NT2/D1 (cell line): ENCODE measurements around the gene SPPL2C.

Experiments
- DNase-seq: peaks from one replicate; pipeline ENCODE4 v3.0.0-alpha.2; 2011; ENCODE audit warnings: low read depth, low spot score
- H3K27me3 ChIP-seq: 2 replicates; pipeline ENCODE4 v1.6.0; 2011; ENCODE audit warnings: mild to moderate bottlenecking; ENCODE audit not compliant: insufficient read length, insufficient read depth
- H3K36me3 ChIP-seq: 2 replicates; pipeline ENCODE4 v1.6.1; 2011; ENCODE audit warnings: mild to moderate bottlenecking, low read length, mixed read lengths; ENCODE audit not compliant: insufficient read depth, insufficient read length
- H3K4me1 ChIP-seq: 2 replicates; pipeline ENCODE4 v1.5.1; 2011; ENCODE audit not compliant: insufficient read depth, insufficient read length
- H3K4me3 ChIP-seq: 2 replicates; pipeline ENCODE4 v1.5.1; 2011; ENCODE audit warnings: low read depth; ENCODE audit not compliant: insufficient read length
- H3K9ac ChIP-seq: 2 replicates; pipeline ENCODE4 v1.6.0; 2011; ENCODE audit warnings: low read depth; ENCODE audit not compliant: insufficient read length
- H3K9me3 ChIP-seq: 2 replicates; pipeline ENCODE4 v1.5.1; 2011; ENCODE audit warnings: mild to moderate bottlenecking, low read length; ENCODE audit not compliant: insufficient read depth
- SUZ12 ChIP-seq: IDR thresholded peaks from 2 replicates; pipeline ENCODE4 v1.6.1; 2011; ENCODE audit not compliant: insufficient read length, insufficient read depth; ENCODE audit errors: extremely low read depth
- YY1 ChIP-seq: IDR thresholded peaks from 2 replicates; pipeline ENCODE4 v1.6.1; 2011; ENCODE audit not compliant: insufficient read length, insufficient read depth
- ZNF274 ChIP-seq: IDR thresholded peaks from 2 replicates; pipeline ENCODE4 v1.6.1; 2011; ENCODE audit warnings: mild to moderate bottlenecking, low read depth, low read length

The SPPL2C gene

GRCh38 chr17:45846646-45847045 lies 2.0 kb downstream of the SPPL2C start:
- DNase-seq: no peak
- H3K36me3 ChIP-seq: no peaks in the 10 kb centered on the region
- peaks cover 3% of the 10 kb centered on the region for H3K27me3 ChIP-seq
- H3K9ac ChIP-seq: no peak overlapping the region
- peaks cover 2% of the 10 kb centered on the region for H3K4me1 ChIP-seq
- no peak for TF ChIP-seq ZNF274
- no peak for TF ChIP-seq SUZ12
- TF ChIP-seq YY1: no peak
- no peak overlapping the region for H3K4me3 ChIP-seq
- no peaks in the 10 kb centered on the region for H3K9me3 ChIP-seq

DNA sequence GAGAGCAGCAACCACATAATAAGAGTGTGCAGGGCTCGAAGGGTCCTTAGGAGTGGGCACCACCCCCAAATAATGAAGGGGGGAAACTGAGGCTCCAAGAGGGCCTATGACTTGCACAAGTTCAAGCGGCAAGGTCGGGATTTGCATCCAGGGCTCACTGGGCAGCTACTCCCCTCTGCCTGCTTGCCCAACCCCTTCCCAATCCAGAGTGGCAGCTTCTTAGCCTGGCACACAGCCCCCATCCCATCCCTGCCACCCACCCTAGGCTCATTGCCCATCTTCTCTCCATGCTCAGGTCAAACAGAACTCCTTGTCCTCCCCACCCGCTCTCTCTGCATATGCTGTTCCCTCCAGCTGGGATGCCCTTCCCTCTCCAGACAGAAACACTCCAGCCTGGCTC lies 2.4 kb downstream of the SPPL2C start:
- Histone ChIP-seq H3K36me3 (no peaks in the 10 kb centered on the region), H3K9me3 (no peaks in the 10 kb centered on the region), H3K9ac (no peak overlapping the region), H3K4me3 (no peak overlapping the region), H3K4me1 (peaks cover 2% of the 10 kb centered on the region), H3K27me3 (peaks cover 6% of the 10 kb centered on the region)
- TF ChIP-seq ZNF274: no peak
- no peak for TF ChIP-seq SUZ12
- no peak for TF ChIP-seq YY1
- DNase-seq: no peak

DNA sequence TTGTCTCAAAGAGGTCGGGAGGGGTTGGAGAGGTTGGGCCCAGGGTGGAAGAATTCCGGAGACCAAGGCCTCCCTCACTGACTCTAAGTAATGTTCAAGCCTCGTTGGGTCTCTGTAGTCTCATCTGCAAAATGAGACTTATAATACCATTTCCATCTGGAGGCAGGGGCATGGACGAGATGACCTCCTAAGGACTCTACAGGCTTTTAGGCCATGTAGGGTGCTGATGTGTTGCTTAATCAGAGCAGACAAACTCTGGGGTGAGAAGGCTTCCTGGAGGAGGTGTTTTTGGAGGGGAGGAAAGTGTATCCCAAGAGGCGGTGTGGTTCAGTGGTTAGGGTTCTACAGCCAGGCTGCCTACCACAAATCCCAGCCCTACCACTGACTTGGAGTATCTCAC lies 3.1 kb downstream of the SPPL2C start:
- Histone ChIP-seq H3K4me3 (no peak overlapping the region), H3K9ac (no peak overlapping the region), H3K4me1 (peaks cover 6% of the 10 kb centered on the region), H3K27me3 (peaks cover 11% of the 10 kb centered on the region), H3K9me3 (no peaks in the 10 kb centered on the region), H3K36me3 (no peaks in the 10 kb centered on the region)
- no peak for DNase-seq
- TF ChIP-seq ZNF274: no peak
- TF ChIP-seq YY1: no peak
- TF ChIP-seq SUZ12: no peak

DNA sequence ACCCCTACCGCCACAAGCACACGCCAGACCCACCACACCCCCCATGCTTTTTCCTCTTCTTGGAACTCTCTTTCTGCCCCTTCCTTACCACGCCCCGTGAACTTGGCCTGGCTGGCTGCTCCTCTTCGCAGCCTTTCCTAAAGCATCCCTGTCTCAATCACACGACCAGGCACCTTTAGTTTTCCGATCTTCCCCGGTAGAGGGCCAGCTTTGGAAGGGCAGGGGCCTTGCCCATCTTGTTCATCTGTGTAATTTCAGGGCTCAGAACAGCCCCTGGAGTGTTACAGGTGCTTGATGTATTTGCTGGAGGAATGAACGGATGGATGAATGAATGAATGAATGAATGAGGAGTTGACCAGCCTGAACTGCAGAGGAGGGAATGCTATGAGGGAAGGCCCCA lies 3.7 kb downstream of the SPPL2C start:
- H3K27me3 ChIP-seq: peaks cover 11% of the 10 kb centered on the region
- no peaks in the 10 kb centered on the region for H3K9me3 ChIP-seq
- H3K36me3 ChIP-seq: no peaks in the 10 kb centered on the region
- no peak overlapping the region for H3K4me3 ChIP-seq
- H3K4me1 ChIP-seq: peaks cover 6% of the 10 kb centered on the region
- H3K9ac ChIP-seq: no peak overlapping the region
- no peak for DNase-seq
- TF ChIP-seq SUZ12 (no peak), YY1 (no peak), ZNF274 (no peak)

DNA sequence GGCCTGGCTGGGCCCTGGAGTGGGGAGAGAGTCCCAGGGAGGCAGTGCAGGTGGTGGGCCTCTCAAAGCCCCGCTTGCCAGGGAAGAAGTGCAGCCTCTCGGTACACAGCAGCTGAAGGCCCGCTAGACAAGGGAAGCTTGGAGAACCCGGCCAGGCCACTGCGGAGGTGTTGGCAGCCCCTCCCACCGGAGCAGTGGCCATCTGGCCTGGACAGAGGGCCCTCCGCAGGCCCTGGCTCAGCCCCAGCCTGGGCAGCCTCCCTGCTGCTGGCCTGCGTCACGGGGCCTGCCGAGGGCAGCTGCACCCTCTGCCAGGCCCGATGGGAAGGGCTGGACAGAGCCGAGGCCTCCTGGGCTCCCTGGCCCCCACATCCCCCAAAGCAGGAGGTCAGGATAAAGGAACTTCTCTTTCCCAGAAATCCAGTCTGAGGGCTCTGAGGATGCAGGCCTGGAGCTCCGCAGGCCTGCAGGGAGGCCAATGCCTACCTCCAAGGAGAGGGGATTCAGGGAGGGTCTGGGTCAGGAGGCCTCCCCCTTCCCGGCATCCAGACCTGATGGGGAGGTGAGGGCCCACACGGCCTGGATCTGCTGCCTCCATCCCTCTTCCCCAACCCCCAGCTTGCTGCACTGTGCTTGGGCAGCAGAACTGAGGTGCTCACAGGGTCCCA lies 4.3 kb downstream of the SPPL2C start:
- no peak for DNase-seq
- Histone ChIP-seq H3K4me3 (no peak overlapping the region), H3K4me1 (peaks cover 6% of the 10 kb centered on the region), H3K36me3 (no peaks in the 10 kb centered on the region), H3K9ac (no peak overlapping the region), H3K27me3 (peaks cover 11% of the 10 kb centered on the region), H3K9me3 (no peaks in the 10 kb centered on the region)
- TF ChIP-seq SUZ12 (no peak), ZNF274 (no peak), YY1 (no peak)

GRCh38 chr17:45849536-45849990 lies 4.9 kb downstream of the SPPL2C start:
- H3K9me3 ChIP-seq: no peaks in the 10 kb centered on the region
- H3K36me3 ChIP-seq: no peaks in the 10 kb centered on the region
- no peak overlapping the region for H3K4me3 ChIP-seq
- H3K4me1 ChIP-seq: peaks cover 6% of the 10 kb centered on the region
- no peak overlapping the region for H3K9ac ChIP-seq
- H3K27me3 ChIP-seq: peaks cover 11% of the 10 kb centered on the region
- no peak for DNase-seq
- TF ChIP-seq YY1: no peak
- TF ChIP-seq SUZ12: no peak
- no peak for TF ChIP-seq ZNF274

- H3K36me3 ChIP-seq: no peaks in the 10 kb centered on the region
- no peak for DNase-seq
- H3K4me3 ChIP-seq: no peak overlapping the region
- H3K9me3 ChIP-seq: no peaks in the 10 kb centered on the region
- no peak overlapping the region for H3K9ac ChIP-seq
- peaks cover 11% of the 10 kb centered on the region for H3K27me3 ChIP-seq
- H3K4me1 ChIP-seq: peaks cover 6% of the 10 kb centered on the region
- TF ChIP-seq ZNF274: no peak
- TF ChIP-seq SUZ12: no peak
- no peak for TF ChIP-seq YY1
Observed at GRCh38 chr17:45850011-45850410, 5.3 kb downstream of the SPPL2C start.

DNA sequence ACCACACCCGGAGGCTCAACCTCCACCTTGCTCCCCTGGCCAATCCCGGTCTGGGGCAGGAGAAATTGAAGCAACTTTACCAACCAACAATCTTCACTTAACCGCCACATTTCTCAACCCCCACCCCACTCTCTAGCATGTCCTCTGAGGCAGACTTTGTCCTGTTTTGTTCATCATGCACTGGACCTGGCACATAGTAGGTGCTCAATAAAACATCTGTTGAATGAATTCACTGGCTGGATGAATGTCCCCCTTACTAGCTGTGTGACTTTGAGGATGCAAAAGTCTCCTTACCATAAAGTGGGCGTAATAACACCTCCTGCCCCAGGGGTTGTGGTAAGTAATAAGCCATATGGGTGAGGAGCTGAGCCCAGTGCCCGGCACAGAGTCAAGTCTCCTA lies 5.8 kb downstream of the SPPL2C start:
- Histone ChIP-seq H3K9ac (no peak overlapping the region), H3K36me3 (no peaks in the 10 kb centered on the region), H3K9me3 (no peaks in the 10 kb centered on the region), H3K4me3 (no peak overlapping the region), H3K4me1 (peaks cover 6% of the 10 kb centered on the region), H3K27me3 (peaks cover 11% of the 10 kb centered on the region)
- TF ChIP-seq YY1 (no peak), SUZ12 (no peak), ZNF274 (no peak)
- DNase-seq: no peak
